IMR-90 (cell line): ENCODE measurements around the gene MAML1. TPM values are rescaled to one million over a fixed set of nuclear protein-coding genes. Genes with fewer than 3 reads are reported as not detected.

Experiments
- ATAC-seq: fragments of 200-7000 bp; cut with Tn5 transposase; 2 replicates; pipeline ENCODE4 v1.9.1; 2020; ENCODE audit warnings: low read depth, mild to moderate bottlenecking, moderate library complexity
- BruUV-seq: library from RNA; stranded (reverse); fragments of 400-500 nt; replicated peaks from 2 replicates; lab custom pipeline; 2021; lab: Mats Ljungman, UMichigan
- CTCF ChIA-PET: fragments of 300-600 bp; formaldehyde crosslinking; extraction: SDS; loops from one replicate; lab custom pipeline; 2021; ENCODE audit warnings: antibody characterized with exemption; lab: Yijun Ruan, JAX
- POLR2A ChIA-PET: fragments of 300-600 bp; sonication (Branson Sonifier 250); formaldehyde crosslinking; loops from one replicate; lab custom pipeline; 2022; ENCODE audit warnings: antibody characterized with exemption; ENCODE audit not compliant: unreplicated experiment; lab: Charles Lee
- DNase-seq: peaks from one replicate; pipeline ENCODE4 v3.0.0; 2013
- H2AFZ ChIP-seq: replicated peaks from 2 replicates; pipeline ENCODE3; 2013; ENCODE audit warnings: low read length, mild to moderate bottlenecking; ENCODE audit not compliant: poor library complexity
- H2AK5ac ChIP-seq: 2 replicates; pipeline ENCODE4 v1.6.1; 2013; ENCODE audit warnings: low read depth, low read length, inconsistent platforms
- H2AK9ac ChIP-seq: replicated peaks from 2 replicates; pipeline ENCODE3; 2013; ENCODE audit warnings: mild to moderate bottlenecking, low read depth, low read length, moderate library complexity; ENCODE audit not compliant: poor library complexity
- H2BK120ac ChIP-seq: 2 replicates; pipeline ENCODE4 v1.6.1; 2013; ENCODE audit warnings: low read depth, low read length, inconsistent platforms
- H2BK15ac ChIP-seq: 3 replicates; pipeline ENCODE4 v1.6.1; 2013; ENCODE audit warnings: low read depth, low read length, inconsistent platforms
- H2BK20ac ChIP-seq: 2 replicates; pipeline ENCODE4 v1.6.1; 2013; ENCODE audit warnings: low read depth, mild to moderate bottlenecking, inconsistent platforms, low read length, moderate library complexity
- H2BK5ac ChIP-seq: 2 replicates; pipeline ENCODE4 v1.6.1; 2013; ENCODE audit warnings: mild to moderate bottlenecking, low read depth, low read length, inconsistent platforms; ENCODE audit not compliant: poor library complexity, severe bottlenecking
- H3K14ac ChIP-seq: replicated peaks from 2 replicates; pipeline ENCODE4 v1.6.1; 2013; ENCODE audit warnings: low read depth, low read length, inconsistent platforms
- H3K18ac ChIP-seq: 2 replicates; pipeline ENCODE4 v1.6.1; 2013; ENCODE audit warnings: low read depth, low read length, control low read depth
- H3K23ac ChIP-seq: 2 replicates; pipeline ENCODE4 v1.6.1; 2013; ENCODE audit warnings: low read depth, low read length, inconsistent platforms
- H3K27ac ChIP-seq: 2 replicates; pipeline ENCODE4 v1.5.1; 2013; ENCODE audit warnings: mild to moderate bottlenecking, control low read depth, low read length; ENCODE audit not compliant: insufficient read depth
- H3K27me3 ChIP-seq: 2 replicates; pipeline ENCODE4 v1.6.1; 2013; ENCODE audit warnings: low read length; ENCODE audit not compliant: control insufficient read depth, insufficient read depth
- H3K36me3 ChIP-seq: 2 replicates; pipeline ENCODE4 v1.6.1; 2013; ENCODE audit warnings: low read length, mixed read lengths; ENCODE audit not compliant: control insufficient read depth, insufficient read depth
- H3K4ac ChIP-seq: 2 replicates; pipeline ENCODE4 v1.6.1; 2013; ENCODE audit warnings: low read depth, low read length, inconsistent platforms
- H3K4me1 ChIP-seq: 2 replicates; pipeline ENCODE4 v1.6.1; 2013; ENCODE audit warnings: low read length, mixed read lengths; ENCODE audit not compliant: control insufficient read depth, insufficient read depth
- H3K4me2 ChIP-seq: 2 replicates; pipeline ENCODE4 v1.6.1; 2013; ENCODE audit warnings: low read depth, mild to moderate bottlenecking, control low read depth, low read length, moderate library complexity
- H3K4me3 ChIP-seq: 2 replicates; pipeline ENCODE4 v1.5.1; 2013; ENCODE audit warnings: low read depth, mild to moderate bottlenecking, control low read depth, low read length, moderate library complexity; ENCODE audit not compliant: insufficient read depth
- H3K56ac ChIP-seq: 2 replicates; pipeline ENCODE4 v1.6.1; 2013; ENCODE audit warnings: low read length, inconsistent platforms; ENCODE audit not compliant: insufficient read depth; ENCODE audit errors: extremely low read depth
- H3K79me1 ChIP-seq, 2 experiments: 2 replicates each; pipeline ENCODE4 v1.6.1; 2013; ENCODE audit warnings: low read length in 2 of 2, inconsistent platforms in 1 of 2, low read depth in 1 of 2
- H3K9ac ChIP-seq: 2 replicates; pipeline ENCODE4 v1.6.1; 2013; ENCODE audit warnings: low read depth, low read length, control low read depth
- H3K9me1 ChIP-seq: 2 replicates; pipeline ENCODE4 v1.6.1; 2013; ENCODE audit warnings: low read length, inconsistent platforms; ENCODE audit not compliant: insufficient read depth
- H3K9me3 ChIP-seq: 2 replicates; pipeline ENCODE4 v1.6.1; 2013; ENCODE audit warnings: low read length; ENCODE audit not compliant: control insufficient read depth, insufficient read depth
- H4K20me1 ChIP-seq: 2 replicates; pipeline ENCODE4 v1.6.1; 2013; ENCODE audit warnings: low read length, inconsistent platforms; ENCODE audit not compliant: insufficient read depth
- H4K5ac ChIP-seq: 2 replicates; pipeline ENCODE4 v1.6.1; 2013; ENCODE audit warnings: mild to moderate bottlenecking, low read depth, low read length, control low read depth
- H4K8ac ChIP-seq, 2 experiments: 2 replicates each; pipeline ENCODE4 v1.6.1; 2013; ENCODE audit warnings: low read depth in 2 of 2, low read length in 2 of 2, control low read depth in 1 of 2, inconsistent platforms in 1 of 2
- H4K91ac ChIP-seq: 2 replicates; pipeline ENCODE4 v1.6.1; 2013; ENCODE audit warnings: low read depth, low read length, inconsistent platforms; ENCODE audit not compliant: insufficient read depth
- ELK1 ChIP-seq: fragments of 150-350 bp; IDR thresholded peaks from 2 replicates; pipeline ENCODE4 v1.6.1; 2016; ENCODE audit warnings: low read depth, mild to moderate bottlenecking, low read length, moderate library complexity, borderline replicate concordance
- MAFK ChIP-seq: IDR thresholded peaks from 2 replicates; pipeline ENCODE4 v1.6.1; 2012; ENCODE audit warnings: low read depth, low read length, improper control_type of control experiment
- MAZ ChIP-seq: IDR thresholded peaks from 2 replicates; pipeline ENCODE4 v1.6.1; 2012; ENCODE audit warnings: low read depth, mild to moderate bottlenecking, low read length, improper control_type of control experiment, moderate library complexity, borderline replicate concordance
- MXI1 ChIP-seq: IDR thresholded peaks from 2 replicates; pipeline ENCODE4 v1.6.1; 2012; ENCODE audit warnings: low read depth, mild to moderate bottlenecking, low read length, moderate library complexity, borderline replicate concordance
- RCOR1 ChIP-seq: IDR thresholded peaks from 2 replicates; pipeline ENCODE4 v1.6.1; 2012; ENCODE audit warnings: mild to moderate bottlenecking, low read length, improper control_type of control experiment; ENCODE audit not compliant: insufficient replicate concordance
- SMC3 ChIP-seq: fragments of 150-350 bp; IDR thresholded peaks from 2 replicates; pipeline ENCODE4 v1.6.1; 2016; ENCODE audit warnings: low read depth, mild to moderate bottlenecking, antibody characterized with exemption, low read length, moderate library complexity
- WGBS, 2 experiments: methylation state at CpG; one replicate each; pipeline versions ENCODE4 v1.1.5 to v1.1.7; 2013; ENCODE audit warnings: missing lambda C conversion rate in 2 of 2; ENCODE audit not compliant: insufficient read length in 1 of 2; ENCODE audit errors: extremely low coverage in 2 of 2; 5-methylcytosine and 5-hydroxymethylcytosine counted together
- dilution Hi-C: fragments of 300-500 bp; cut with HindIII; formaldehyde crosslinking; loops from one replicate; pipeline ENCODE4 v1.14.3; 2018; ENCODE audit warnings: low sequenced_read_pairs; ENCODE audit not compliant: unreplicated experiment
- in situ Hi-C: fragments of 300-500 bp; cut with MboI; formaldehyde crosslinking; loops from 3 replicates; pipeline ENCODE4 v1.14.3; 2019; ENCODE audit warnings: low sequenced_read_pairs, inconsistent platforms, mixed read lengths
- intact Hi-C: fragments of 100-400 bp; cut with micrococcal nuclease; formaldehyde crosslinking; loops from 2 replicates; pipeline ENCODE4 v1.10.0; 2022
- polyA plus RNA-seq, 3 experiments: library from polyadenylated mRNA; depleted of rRNA; stranded (reverse); fragments of >200 nt; gene quantifications; 2 replicates each; pipeline ENCODE4 v1.2.3, GENCODE V29; 2012; ENCODE audit warnings: low replicate concordance in 1 of 3
- total RNA-seq: library from RNA; depleted of rRNA; stranded (reverse); fragments of >200 nt; gene quantifications from 2 replicates; pipeline ENCODE4 v1.2.3, GENCODE V29; 2012

Gene MAML1
- total and polyA plus RNA-seq, 2 of the 4 experiments (the other 2 are of a cell fraction) = 4.7 to 10.2 TPM

- H3K27ac ChIP-seq = peak overlapping the region; percentile 86
- 0% methylated on average over 66 of the region's 101 CpGs; no CpG with 5 or more reads in 1 of the 2 experiments for WGBS, 2 experiments
Observed at GRCh38 chr5:179732918-179733771, 523 bp downstream of the MAML1 start.

More at GRCh38 chr5:179732918-179733771, 523 bp downstream of the MAML1 start:
- no peak overlapping the region for H2BK120ac ChIP-seq
- H4K8ac ChIP-seq = peak overlapping the region in 1 of 2 experiments; percentile 46; a peak in 1 of 4 replicates
- H3K9me3 ChIP-seq = no peaks in the 10 kb centered on the region
- peaks cover 11% of the 10 kb centered on the region for H3K4me1 ChIP-seq
- H3K9ac ChIP-seq = peak overlapping the region; percentile 79
- no peak overlapping the region for H2BK15ac ChIP-seq
- no TSS peak for BruUV-seq
- peak; percentile 28 for DNase-seq
- dilution Hi-C loops (no loop called here), intact Hi-C loops (loop anchor here (1.0 to 5.0 kb wide), 4 partner anchors 30 to 86 kb away; partner anchors contain the start of gene CANX), in situ Hi-C loops (no loop called here)
- H2BK5ac ChIP-seq = peak overlapping the region; percentile 63
- no peak overlapping the region for H2BK20ac ChIP-seq
- peak overlapping the region; percentile 98 for H3K23ac ChIP-seq
- H3K4me2 ChIP-seq = peak overlapping the region; percentile 91
- peak overlapping the region; percentile 79 for H3K56ac ChIP-seq
- CTCF ChIA-PET = interaction anchor here (0.7 to 1.6 kb wide), 2 partner anchors 30 to 226 kb away, joined by 5 to 6 read pairs; no protein-coding TSS in a partner anchor
- H2AK5ac ChIP-seq = peak overlapping the region; percentile 49
- peak overlapping the region; percentile 26 for H4K91ac ChIP-seq
- no peaks in the 10 kb centered on the region for H3K27me3 ChIP-seq
- no peak for TF ChIP-seq ELK1
- TF ChIP-seq RCOR1 = no peak
- peak; percentile 60; the same call in 1 of the 2 replicates for TF ChIP-seq MXI1
- TF ChIP-seq SMC3 = no peak
- no peak for TF ChIP-seq MAZ
- no peak for TF ChIP-seq MAFK
- no peaks in the 10 kb centered on the region; the same call in 1 of the 2 replicates for H3K9me1 ChIP-seq
- peaks cover 0 to 31% of the 10 kb centered on the region in 2 experiments; a peak in 2 of 4 replicates for H3K79me1 ChIP-seq
- no peak overlapping the region for H3K18ac ChIP-seq
- H2AFZ ChIP-seq = peak overlapping the region; percentile 87
- H4K5ac ChIP-seq = no peak overlapping the region
- peak overlapping the region; percentile 75 for H3K4ac ChIP-seq
- peak overlapping the region; percentile 83 for H2AK9ac ChIP-seq
- peak; percentile 46 for ATAC-seq
- POLR2A ChIA-PET = no interaction called here
- H3K36me3 ChIP-seq = peaks cover 9% of the 10 kb centered on the region
- peak overlapping the region; percentile 93 for H3K14ac ChIP-seq
- peak overlapping the region; percentile 93 for H3K4me3 ChIP-seq
- peaks cover 48% of the 10 kb centered on the region for H4K20me1 ChIP-seq
